Esophagus squamous epithelium (tissue), 5 donors: ENCODE results near the gene MYH7. TPM values are rescaled to one million over a fixed set of nuclear protein-coding genes. Genes with fewer than 3 reads are reported as not detected.

ENCODE experiments used
- DNase-seq: peaks from one replicate; lab custom pipeline; 2025; lab: John Stamatoyannopoulos, UW
- H3K27ac ChIP-seq, 4 donors: fragments of 200-600 bp; sonication (generic); one replicate each; pipeline ENCODE4 v1.5.1; 2016 to 2019; ENCODE audit warnings: mild to moderate bottlenecking in 1 of 4
- H3K27me3 ChIP-seq, 4 donors: fragments of 200-600 bp; sonication (generic); 1 replicate in 3 of 4; 2 replicates in 1 of 4; pipeline versions ENCODE4 v1.5.1 to v1.6.0; 2017 to 2021; ENCODE audit warnings: antibody characterized with exemption in 1 of 4
- H3K36me3 ChIP-seq, 3 donors: fragments of 200-600 bp; sonication (generic); one replicate each; pipeline ENCODE4 v1.5.1; 2016 to 2019
- H3K4me1 ChIP-seq, 3 donors: fragments of 200-600 bp; sonication (generic); one replicate each; pipeline ENCODE4 v1.5.1; 2017 to 2019
- H3K4me3 ChIP-seq, 4 donors: fragments of 200-600 bp; sonication (generic); 1 replicate in 3 of 4; 2 replicates in 1 of 4; pipeline ENCODE4 v1.5.1; 2016 to 2019; ENCODE audit warnings: mild to moderate bottlenecking in 2 of 4, moderate library complexity in 1 of 4
- H3K9me3 ChIP-seq, 3 donors: fragments of 200-600 bp; sonication (generic); one replicate each; pipeline ENCODE4 v1.5.1; 2016 to 2019
- CTCF ChIP-seq, 6 experiments: fragments of 450-650 bp in 4 of 6; fragments of 200-600 bp in 2 of 6; sonication (generic) in 2 of 6; IDR thresholded peaks; one replicate each; pipeline ENCODE4 v1.5.1; 2016 to 2019; ENCODE audit warnings: antibody characterized with exemption in 6 of 6, mild to moderate bottlenecking in 4 of 6, moderate library complexity in 4 of 6
- POLR2A ChIP-seq, 4 donors: fragments of 450-650 bp; IDR thresholded peaks; one replicate each; pipeline ENCODE4 v1.6.1; 2017; ENCODE audit warnings: antibody characterized with exemption in 4 of 4, mild to moderate bottlenecking in 4 of 4, moderate library complexity in 3 of 4
- WGBS, 2 donors: methylation state at CpG; one replicate each; pipeline ENCODE4 v1.1.5; 2018; 5-methylcytosine and 5-hydroxymethylcytosine counted together
- intact Hi-C: fragments of 100-400 bp; cut with DNase I; formaldehyde crosslinking; loops from one replicate; pipeline ENCODE4 v1.15.0; 2022
- total RNA-seq, 4 donors: library from RNA; depleted of rRNA; stranded (reverse); fragments of >200 nt; gene quantifications; one replicate each; pipeline ENCODE4 v1.1.0, GENCODE V29; 2016
- donor health status: DM: yes; HTN: yes; CAD: no.

The MYH7 gene
- total RNA-seq, 4 donors from 2014 or later: not detected

- no peaks in the 10 kb centered on the region for H3K9me3 ChIP-seq
- peaks cover 0 to 32% (median 0%) of the 10 kb centered on the region in 4 donors for H3K27me3 ChIP-seq
- H3K4me1 ChIP-seq: peaks cover 0 to 14% (median 0%) of the 10 kb centered on the region in 3 donors
- no peak for DNase-seq
- no peaks in the 10 kb centered on the region for H3K36me3 ChIP-seq
- H3K27ac ChIP-seq: no peak overlapping the region
- H3K4me3 ChIP-seq: no peak overlapping the region
- TF ChIP-seq CTCF (IDR thresholded peaks at IDR 0.05) (peak; percentile 86 to 98 (median 94)), POLR2A (IDR thresholded peaks at IDR 0.05) (no peak)
- intact Hi-C loops: loop anchor here (2.0 to 10.0 kb wide), 2 partner anchors 53 to 115 kb away; no protein-coding TSS in a partner anchor
- 27 to 73% methylated on average over 2 to 3 of the region's 12 CpGs for WGBS, 2 donors
Observed at GRCh38 chr14:23379366-23380196, 55.9 kb downstream of the MYH7 start.

GRCh38 chr14:23378612-23379220 lies 56.7 kb downstream of the MYH7 start:
- 72 to 79% methylated on average over 6 to 11 of the region's 11 CpGs for WGBS, 2 donors
- intact Hi-C loops: loop anchor here (10.0 kb wide), 1 partner anchor 114 kb away; no protein-coding TSS in a partner anchor
- no peak for DNase-seq
- no peak for TF ChIP-seq POLR2A (IDR thresholded peaks at IDR 0.05)
- TF ChIP-seq CTCF (IDR thresholded peaks at IDR 0.05): no peak
- Histone ChIP-seq H3K9me3 (no peaks in the 10 kb centered on the region), H3K4me1 (peaks cover 0 to 14% (median 0%) of the 10 kb centered on the region in 3 donors), H3K27ac (no peak overlapping the region), H3K4me3 (no peak overlapping the region), H3K36me3 (no peaks in the 10 kb centered on the region), H3K27me3 (peaks cover 0 to 32% (median 0%) of the 10 kb centered on the region in 4 donors)

GRCh38 chr14:23377573-23378563 lies 57.6 kb downstream of the MYH7 start:
- intact Hi-C loops: loop anchor here (10.0 kb wide), 1 partner anchor 113 kb away; no protein-coding TSS in a partner anchor
- DNase-seq: no peak
- H3K36me3 ChIP-seq: no peaks in the 10 kb centered on the region

GRCh38 chr14:23377198-23377550 lies 58.3 kb downstream of the MYH7 start:
- intact Hi-C loops: loop anchor here (10.0 kb wide), 1 partner anchor 112 kb away; no protein-coding TSS in a partner anchor
- H3K4me3 ChIP-seq: no peak overlapping the region
- H3K9me3 ChIP-seq: no peaks in the 10 kb centered on the region
- peaks cover 0 to 14% (median 0%) of the 10 kb centered on the region in 3 donors for H3K4me1 ChIP-seq
- H3K27ac ChIP-seq: no peak overlapping the region
- H3K36me3 ChIP-seq: no peaks in the 10 kb centered on the region
- DNase-seq: no peak
- TF ChIP-seq CTCF (IDR thresholded peaks at IDR 0.05) (no peak), POLR2A (IDR thresholded peaks at IDR 0.05) (no peak)
- peaks cover 0 to 24% (median 0%) of the 10 kb centered on the region in 4 donors for H3K27me3 ChIP-seq
- WGBS, 2 donors: 68 to 70% methylated on average over 4 to 5 of the region's 11 CpGs

More at GRCh38 chr14:23377573-23378563, 57.6 kb downstream of the MYH7 start:
- TF ChIP-seq POLR2A (IDR thresholded peaks at IDR 0.05) (no peak), CTCF (IDR thresholded peaks at IDR 0.05) (no peak)
- H3K27me3 ChIP-seq: peaks cover 0 to 31% (median 0%) of the 10 kb centered on the region in 4 donors
- H3K4me3 ChIP-seq: no peak overlapping the region
- no peaks in the 10 kb centered on the region for H3K9me3 ChIP-seq
- peaks cover 0 to 14% (median 0%) of the 10 kb centered on the region in 3 donors for H3K4me1 ChIP-seq
- 87 to 88% methylated on average over 9 to 12 of the region's 14 CpGs for WGBS, 2 donors
- H3K27ac ChIP-seq: no peak overlapping the region
